Measurements from ENCODE around the gene BMF.

The BMF gene

DNA sequence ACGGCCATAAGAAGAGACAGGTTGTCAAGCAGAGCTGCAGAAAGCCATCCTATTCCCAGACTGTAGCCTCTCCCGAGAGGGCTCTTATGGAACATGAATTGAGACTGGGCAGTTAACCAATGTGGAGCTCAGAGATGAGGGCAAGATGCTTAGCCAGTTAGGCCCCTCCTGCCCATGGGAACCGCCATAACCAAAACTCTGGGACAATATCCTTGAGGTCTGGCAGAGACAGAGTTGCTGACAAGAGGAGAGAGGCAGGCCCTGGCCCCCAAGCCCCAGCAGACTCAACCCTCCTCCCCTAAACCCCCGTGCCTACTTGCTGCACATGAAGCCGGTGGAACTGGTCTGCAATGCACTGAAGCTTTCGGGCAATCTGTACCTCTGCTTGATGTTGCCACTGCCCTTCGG is 4.8 kb downstream of the BMF start:
- DNase-seq (ENCODE audit: low read depth): no peak

DNA sequence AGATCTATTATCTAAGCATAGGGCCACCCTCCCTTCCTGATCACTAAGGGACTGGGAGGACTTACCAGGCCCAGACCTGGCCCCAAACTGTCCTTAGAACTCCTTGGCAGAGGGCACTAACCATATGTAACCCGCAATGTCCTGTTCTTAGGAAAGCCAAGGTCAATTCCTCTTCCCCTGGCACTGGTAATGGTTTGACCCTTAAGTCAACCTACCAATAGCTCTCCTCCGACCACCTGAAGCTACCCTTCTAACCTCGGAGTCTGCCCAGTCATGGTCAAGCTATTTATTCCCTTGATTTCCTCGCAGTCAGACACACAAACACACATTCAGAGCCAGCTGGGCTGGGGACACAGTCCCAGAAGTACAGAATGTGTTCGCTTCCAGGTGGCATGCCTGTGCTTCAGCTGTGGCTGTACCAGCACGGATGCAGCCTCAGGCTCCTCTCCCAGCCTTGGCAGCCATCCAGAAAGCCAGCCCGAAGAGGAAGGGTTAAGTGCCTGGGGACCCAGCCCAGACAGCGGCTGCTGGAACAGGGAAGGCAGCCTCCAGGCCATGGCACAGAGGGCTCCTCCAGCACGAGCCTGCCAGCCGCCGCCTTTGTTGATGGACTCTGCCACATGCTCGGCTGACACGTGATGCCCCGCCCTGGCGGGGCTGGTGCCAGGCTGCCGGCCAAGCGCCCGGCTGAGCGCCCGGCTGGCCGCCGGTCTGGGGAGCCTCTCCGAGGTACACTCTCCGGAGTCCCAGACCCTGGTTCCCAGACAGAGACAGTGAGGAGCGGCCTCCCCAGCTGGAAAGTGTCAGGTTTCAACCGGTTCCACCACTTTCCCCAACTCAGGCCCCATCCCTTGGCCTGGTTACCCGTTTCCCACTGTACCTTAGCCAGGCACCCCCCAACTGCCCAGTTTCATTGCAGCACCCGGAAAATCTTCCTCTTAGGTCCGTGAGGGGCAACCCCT is 5.5 kb downstream of the BMF start:
- DNase-seq (ENCODE audit: low read depth): no peak

- DNase-seq (ENCODE audit: low read depth): no peak
These were observed 7.5 kb downstream of the BMF start for GRCh38 chr15:40100947-40101905.

GRCh38 chr15:40100123-40100946 is 8.3 kb downstream of the BMF start:
- DNase-seq (ENCODE audit: low read depth): no peak

DNA sequence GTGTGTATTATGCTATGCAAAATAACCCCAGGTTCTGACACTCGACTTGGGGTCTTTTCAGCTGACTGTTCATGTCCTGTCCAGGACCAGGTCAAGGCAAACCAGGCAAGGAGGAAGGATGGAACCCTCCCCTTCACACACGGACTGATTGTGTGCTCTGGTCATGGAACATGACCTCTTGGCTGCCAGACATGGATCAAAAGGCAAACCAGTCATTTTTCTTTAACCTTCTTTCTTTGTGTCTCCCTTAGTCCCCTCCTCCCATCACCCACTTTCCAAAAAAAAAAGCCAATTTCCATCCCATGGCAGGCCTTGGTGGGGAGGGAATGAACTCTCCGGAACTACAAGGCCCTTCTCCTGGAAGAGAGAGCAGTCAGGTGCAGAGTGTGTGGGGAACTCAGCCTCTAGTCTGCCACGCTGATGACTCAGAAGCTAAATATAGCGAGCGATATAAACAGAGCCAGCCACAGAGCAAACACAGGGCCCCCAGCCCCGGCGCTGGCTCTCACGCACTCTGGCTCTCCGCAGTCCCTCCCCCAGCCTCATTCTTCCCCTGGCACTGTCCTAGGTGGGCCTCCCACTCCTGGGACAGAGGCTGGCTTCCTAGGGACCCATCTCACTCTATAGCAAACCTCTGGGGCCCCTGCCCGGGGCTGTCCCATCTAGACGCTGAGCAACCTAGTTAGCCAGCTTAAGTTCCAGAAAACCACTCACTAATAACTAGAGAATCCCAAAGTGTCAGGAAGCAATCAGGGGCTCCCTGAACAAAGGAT is 10.0 kb downstream of the BMF start:
- DNase-seq (ENCODE audit: low read depth): peak; percentile 63

DNA sequence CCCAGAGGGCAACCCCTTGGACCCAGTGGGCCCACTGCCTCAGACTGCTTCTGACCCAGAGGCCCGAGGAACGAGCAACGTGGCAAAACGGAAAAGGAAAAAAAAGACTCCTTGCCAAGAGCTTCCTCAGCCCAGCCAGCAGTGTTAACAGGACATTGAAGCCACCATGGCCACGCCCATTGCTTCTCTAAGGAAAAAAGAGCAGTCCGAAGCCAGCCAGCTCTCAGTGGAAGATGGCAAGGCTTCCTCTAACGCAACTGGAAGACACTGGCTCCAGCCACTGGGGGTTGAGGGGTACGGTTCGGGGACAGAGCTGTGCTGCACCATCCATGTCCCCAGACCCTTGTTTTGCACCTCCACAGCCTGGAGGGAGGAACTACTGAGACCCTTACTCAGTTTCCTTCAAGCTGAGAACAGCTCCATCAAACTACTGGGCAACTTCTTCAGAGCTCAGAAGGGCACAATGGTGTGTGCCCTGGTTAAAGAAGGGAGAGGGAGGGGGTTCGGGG is 10.7 kb downstream of the BMF start:
- no peak for DNase-seq (ENCODE audit: low read depth)

GRCh38 chr15:40097096-40097967 is 11.3 kb downstream of the BMF start:
- DNase-seq (ENCODE audit: low read depth): no peak

DNA sequence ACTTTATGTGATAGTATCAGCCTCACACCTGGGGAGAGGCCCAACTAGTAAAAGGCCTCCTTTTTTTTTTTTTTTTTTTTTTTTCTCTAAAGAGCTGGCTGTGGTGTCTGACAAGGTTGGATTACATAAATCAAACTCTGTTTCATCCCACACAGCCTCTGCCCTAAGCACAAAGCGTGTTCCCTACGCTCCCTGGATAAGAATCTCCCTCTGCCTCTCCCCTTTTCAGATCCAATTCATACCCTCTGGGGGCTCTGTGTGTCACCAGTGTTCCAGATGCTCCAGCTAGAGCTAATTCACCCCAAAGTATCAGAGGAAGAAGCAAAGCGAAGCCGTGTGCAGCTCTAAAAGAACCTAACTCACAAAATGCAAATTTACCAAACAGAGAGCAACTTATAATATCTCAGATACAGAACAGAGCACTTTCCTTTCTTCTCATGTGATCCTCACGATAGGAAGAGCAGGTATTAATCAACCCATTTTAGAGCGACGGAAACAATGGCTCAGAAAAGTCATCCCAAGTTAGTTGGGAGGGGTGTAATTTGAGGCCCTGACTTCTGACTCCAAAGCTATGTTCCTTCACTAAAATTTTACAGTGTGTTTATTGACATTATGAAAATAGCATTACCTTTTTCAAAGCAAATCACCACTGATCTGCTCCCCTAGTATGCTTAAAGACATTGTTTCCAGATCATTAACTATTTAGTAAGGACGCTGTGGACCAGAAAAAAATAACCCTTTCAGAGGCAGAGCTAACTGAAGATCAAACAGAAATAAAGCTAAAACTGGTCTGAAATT is 12.4 kb downstream of the BMF start:
- DNase-seq (ENCODE audit: low read depth): no peak

GRCh38 chr15:40095371-40096093 is 13.1 kb downstream of the BMF start:
- no peak for DNase-seq (ENCODE audit: low read depth)

DNA sequence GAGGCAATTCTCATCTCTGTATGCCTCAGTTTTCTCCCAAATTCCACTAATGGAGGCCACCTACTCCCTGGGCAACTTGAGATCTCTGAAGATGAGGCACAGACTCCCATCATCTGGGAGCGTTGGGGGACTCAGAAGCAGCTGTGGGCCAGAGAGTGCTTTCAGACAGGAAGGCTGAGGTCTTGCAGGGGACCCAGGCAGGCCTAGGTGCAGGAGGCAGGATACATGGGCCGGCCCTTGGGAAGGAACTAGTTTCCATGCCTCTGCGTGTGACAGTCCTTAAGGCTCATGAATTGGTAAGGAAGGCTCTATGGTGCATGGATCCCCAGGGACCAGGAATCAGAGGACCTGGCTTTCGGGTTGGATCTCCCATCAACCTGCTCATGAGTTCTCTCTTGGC is 14.5 kb downstream of the BMF start:
- no peak for DNase-seq (ENCODE audit: low read depth)

DNA sequence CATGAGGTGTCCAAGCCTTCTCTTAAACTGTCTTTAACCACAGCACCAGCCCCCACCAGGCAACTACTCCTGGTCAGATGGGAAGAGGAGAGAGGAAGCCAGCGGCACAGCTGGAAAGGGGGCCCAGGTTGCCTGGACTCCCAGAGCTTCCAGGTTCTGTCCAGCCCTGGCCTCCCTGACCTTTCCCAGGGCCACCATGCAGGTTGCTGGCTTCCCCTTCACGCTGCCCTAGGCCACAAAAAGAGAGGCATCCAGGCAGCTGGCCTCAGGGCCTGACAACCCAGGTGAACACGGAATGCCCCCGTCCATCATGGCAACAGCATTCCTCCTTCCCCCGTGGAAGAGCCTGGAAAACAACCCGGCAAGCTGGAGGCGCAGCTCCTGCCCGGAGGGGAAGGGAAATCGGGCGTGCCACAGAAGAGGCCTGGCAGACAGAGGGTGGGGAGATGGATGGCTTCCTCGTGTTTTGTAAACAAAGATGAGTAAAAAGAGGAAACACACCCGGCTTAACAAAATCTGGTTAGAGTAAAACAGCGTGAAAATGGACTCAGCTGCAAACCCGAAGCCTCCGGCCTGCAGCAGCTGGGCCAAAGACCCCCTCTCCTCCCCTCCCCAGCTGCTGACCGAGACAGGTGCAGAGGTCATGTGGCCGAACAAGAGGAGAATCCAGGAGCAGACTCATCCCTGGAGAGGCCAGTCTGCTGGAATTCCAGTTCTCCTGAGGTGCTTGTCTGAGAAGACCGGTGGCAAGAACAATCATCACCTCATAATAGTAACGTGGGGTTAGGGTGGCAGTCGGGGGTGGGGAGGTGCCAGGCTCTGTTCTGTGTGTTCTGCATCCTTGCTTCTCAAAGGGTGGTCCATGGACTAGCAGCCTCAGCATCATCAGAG is 15.5 kb downstream of the BMF start:
- no peak for DNase-seq (ENCODE audit: low read depth)

GRCh38 chr15:40092256-40092978 is 16.3 kb downstream of the BMF start:
- no peak for DNase-seq (ENCODE audit: low read depth)

DNA sequence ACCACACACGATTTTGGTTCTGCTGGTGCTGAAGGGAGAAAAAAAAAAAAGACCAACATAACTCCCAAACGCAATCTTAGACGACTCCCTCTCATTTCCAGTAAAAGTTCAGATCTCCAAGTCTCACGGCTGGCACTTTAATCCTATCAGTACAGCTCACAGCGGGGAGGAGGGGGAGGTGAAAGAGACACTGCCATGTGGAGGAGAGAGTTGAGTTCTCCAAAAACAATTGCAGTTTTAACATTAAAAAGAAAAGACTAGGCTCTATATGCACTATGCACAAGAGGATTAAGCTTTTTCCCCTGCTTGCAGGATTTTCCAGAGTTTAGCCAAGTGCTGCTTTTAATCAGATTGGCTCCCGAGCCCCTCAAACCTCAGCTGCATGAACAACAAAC is 16.8 kb downstream of the BMF start:
- no peak for DNase-seq (ENCODE audit: low read depth)

GRCh38 chr15:40090774-40091455 is 17.8 kb downstream of the BMF start:
- no peak for DNase-seq (ENCODE audit: low read depth)

DNA sequence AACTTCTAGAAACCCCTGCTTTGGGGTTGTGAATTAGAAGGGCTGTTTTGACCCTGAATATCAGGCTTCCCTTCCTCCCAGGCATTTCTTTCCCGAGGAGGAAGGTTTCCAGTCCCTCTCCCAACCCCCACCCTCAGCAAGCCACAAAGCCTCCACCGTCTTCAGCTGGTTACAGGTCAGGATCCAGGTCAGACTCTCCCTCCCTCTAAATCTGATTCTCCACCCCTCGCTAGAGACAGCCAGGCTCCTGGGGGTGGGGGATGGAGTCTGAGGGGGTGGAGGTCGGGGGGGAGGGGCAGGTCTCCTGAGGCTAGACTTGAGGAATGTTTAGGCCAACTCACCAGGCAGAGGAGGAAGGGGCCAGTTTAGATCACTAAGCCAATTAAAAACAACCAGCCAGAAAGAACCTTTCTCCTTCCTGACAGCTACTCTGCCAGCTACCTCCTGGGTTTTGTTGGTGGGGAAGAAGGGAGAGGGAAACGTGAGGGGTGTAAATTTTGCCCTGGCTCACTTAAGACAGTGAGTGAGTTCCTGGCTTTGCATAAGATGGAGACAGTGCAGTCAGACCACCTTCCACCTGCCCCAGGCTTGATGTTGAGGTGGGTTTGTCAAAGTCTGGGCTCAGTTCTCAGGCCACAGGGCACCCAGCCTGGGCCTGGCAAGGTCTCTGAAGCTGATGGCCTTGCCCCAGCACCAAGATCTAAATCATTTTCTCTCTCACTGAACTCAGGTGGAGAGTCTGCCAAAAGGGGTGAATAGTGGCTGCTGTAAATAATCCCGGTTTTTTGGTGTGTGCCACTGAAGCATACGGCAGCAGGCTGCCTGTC is 19.5 kb downstream of the BMF start:
- DNase-seq (ENCODE audit: low read depth): no peak

Data from activated T-cell treated with anti-CD3 and anti-CD28 coated beads for 48 hours (primary cell).